GM19463 (cell line): ENCODE measurements around the gene SRPK1.
A peak's percentile ranks its signal among the peaks of the same experiment; 100 is the strongest.
"Not testable (repeated sequence)": the region's sequence is repeated elsewhere in the genome, so short reads cannot be mapped to it uniquely, and the experiment has no call there.

Experiments used
- ATAC-seq: cut with Tn5 transposase; IDR thresholded peaks from one replicate; pipeline ENCODE4 v1.9.1; 2021; ENCODE audit warnings: mild to moderate bottlenecking, moderate library complexity; ENCODE audit not compliant: unreplicated experiment

The SRPK1 gene

DNA sequence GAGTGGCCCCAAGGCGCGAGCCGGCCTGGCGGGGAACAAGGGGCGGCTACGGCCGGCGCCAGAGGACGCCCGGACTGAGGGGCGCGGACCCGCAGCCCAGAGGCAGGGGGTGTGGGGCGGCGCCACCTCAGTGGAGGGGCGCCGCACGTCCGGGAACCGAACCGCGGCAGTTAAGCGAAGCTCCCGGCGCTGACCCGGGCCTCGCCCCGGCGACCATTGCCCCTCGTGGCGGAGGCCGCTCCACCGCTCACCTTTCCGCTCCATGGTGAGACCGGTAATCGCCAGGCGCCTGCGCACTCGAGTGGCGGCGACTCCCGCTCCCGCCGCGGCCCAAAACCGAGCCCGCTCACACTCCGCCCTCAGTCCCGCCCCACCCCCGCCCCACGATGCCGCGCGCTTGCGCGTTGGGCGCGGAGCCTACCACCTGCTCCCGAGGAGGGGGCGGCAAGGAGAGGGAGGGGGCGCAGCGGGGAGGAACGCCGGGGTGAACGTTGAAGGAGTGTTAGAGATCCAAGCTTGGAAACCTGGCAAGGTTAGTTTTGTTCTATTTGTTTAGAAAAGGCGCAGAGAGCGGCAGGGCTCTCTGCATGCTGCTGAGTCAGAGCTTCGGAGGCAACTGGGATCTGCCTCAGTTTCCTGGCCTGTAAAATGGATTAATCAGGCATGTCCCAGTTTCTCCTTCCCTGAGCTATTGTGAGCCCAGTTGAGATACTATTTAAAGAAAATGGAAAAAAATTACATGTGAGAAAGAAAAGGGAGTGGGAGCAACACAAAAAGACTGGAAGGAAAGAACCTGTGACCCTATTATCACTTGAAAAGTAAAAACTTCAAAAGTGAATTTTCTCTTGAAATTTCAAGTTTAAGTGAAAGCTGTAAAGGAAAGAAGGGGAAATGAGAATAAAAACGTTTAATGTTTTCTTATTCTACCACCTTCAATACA, at the start of gene SRPK1:
Gene SRPK1 (minus strand): TSS at position 306 of the 940 bp plus-strand sequence. CDS start 42 bp downstream, at position 264.
- ATAC-seq, result peak; percentile 81

DNA sequence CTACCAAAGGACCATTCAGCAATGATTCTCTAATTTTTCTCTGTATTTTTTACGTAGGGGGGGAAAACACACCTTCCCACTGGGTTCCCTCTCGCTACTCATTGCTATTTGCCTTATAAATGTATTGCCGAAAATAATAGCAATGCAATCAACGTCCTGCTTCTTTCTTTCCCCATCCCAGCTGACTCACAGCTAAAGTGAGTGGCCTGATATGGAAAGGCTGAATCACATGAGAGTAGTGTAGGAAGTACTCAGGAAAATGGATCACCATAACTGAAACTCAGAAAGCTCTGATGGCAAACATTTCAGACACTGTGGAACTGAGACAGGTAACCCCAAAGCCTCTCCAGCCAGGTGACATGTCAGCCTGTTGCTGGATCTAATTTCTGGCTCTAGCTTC, 49.3 kb upstream of the SRPK1 start:
- ATAC-seq, result no peak

DNA sequence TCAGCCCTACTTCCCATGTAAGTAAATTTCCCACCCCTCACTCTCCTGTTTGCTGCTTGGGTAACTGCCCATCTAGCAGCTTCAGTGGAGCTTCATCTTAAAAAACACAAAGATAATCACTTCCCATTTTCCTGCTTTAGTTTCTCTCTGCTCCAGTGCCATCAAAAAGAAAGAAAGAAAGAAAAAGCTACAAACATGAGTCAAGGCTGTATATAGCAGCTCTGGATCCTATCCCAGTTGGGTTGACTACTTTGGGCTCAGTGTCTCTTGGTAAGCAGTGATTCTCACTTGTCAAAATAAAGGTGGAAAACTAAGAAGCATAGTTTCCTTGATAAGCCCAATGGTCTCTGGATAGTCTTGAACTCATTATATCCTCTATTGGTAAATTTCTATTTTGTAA, 48.7 kb upstream of the SRPK1 start:
- ATAC-seq, result no peak

DNA sequence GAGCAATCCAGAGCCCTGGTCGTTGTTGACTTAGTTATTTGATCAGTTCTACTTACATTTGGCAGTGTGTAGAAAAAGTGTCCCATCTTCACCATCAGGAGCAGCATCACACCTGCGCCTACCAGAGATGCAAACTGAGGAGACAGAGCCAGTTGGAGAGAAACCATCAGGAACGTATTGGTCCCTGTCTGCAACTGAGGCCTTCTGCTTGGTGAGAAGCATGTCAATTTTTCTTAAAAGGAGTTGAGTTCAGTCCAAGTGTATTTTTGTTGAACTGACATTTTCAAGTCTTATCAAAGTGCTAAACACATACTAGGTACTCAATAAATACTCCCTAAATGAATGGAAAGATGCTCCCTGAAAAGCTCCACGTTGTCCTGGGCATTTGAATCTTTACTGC, 47.9 kb upstream of the SRPK1 start:
- no peak for ATAC-seq

DNA sequence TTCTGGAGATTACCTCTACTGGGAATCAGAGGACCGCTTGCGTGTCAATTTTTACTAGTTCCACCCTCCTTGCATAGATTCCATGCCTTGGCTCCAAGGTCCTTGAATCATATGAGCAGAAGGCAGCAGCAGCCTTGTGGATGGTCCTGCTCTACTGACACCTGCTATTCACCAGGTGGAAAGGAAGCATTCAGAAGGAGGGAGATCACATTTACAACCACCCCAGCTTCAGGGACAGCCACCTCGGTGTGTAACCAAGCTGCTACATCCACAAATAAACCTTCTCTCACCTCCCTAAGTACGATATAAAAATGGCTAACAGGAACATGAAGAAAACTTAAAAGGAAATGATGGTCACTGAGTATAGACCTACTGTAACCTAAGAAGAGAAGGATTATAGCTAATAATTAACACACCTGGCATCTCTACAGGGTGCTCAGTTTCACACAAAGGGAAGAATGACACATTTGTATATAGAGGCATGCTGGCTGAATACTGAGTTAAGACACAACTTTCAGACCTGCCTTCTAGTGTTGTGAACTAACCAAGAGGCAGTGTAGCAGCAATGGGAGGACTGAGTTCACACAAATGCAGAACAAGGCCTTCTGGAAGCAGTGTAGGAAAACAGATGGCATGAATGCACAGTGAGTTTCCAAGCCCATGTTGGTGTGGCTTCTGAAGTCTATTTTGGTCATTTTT, 46.3 kb upstream of the SRPK1 start:
- ATAC-seq, result no peak

DNA sequence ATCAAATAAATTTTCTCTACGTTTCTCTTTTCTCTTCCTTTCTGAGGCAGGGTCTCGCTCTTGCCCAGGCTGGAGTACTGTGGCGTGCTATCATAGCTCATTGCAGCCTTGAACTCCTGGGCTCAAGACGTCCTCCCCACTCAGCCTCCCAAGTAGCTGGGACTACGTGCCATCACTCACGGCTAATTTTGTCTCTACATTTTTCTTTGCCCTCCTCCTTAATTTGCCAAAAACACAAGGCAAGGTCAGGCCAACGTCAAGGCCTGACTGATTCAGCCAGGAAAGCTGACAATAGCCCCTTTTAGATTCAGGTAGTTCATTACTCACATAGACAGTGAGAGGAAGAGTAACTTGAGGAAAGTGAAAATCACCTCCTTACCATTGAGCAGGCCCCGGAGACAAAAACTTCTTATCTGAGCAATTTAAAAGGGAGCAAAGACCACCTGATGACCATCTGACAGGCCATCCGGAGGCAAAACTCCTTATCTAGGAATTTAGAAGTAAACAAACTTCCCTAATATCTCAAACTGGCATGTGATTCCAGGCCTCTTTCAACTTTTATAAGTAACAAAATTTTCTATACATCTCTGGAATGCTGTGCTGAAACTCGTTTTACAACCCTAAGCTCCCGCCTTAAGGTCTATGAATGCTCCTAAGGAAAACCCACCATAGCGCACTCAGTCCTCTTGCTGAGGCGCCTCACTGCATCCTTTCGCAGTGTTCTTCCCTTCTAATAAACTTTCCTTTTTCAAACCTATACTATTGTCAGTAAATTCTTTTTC, 42.1 kb upstream of the SRPK1 start:
- no peak for ATAC-seq

DNA sequence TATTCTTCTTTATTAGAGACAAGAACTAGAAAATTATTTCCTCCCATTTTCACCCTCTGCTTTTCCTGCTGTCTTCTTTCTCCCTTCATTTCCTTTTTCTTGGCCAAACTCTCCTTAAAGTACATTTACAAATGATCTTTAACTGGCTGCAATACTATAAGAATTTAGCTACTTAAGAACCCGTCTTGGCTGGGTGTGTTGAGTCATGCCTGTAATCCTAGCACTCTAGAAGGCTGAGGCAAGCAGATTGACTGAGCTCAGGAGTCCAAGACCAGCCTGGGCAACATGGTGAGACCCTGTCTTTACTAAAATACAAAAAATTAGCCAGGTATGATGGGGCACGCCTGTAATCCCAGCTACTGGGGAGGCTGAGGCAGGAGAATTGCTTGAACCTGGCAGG, 39.3 kb upstream of the SRPK1 start:
- no peak for ATAC-seq

DNA sequence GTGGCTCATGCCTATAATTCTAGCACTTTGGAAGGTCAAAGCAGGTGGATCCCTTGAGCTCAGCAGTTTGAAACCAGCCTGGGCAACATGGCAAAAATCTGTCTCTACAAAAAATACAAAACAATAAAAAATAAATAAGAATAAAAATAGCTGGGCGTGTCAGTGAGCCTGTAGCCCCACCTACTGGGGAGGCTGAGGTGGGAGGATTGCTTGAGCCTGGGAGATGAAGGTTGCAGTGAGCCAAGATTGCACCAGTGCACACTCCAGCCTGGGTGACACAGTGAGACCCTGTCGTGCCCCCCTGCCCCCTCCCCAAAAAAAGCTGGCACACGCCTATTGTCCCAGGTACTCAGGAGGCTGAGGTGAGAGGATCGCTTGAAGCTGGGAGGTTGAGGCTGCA, 35.1 kb upstream of the SRPK1 start:
- ATAC-seq, result no peak

DNA sequence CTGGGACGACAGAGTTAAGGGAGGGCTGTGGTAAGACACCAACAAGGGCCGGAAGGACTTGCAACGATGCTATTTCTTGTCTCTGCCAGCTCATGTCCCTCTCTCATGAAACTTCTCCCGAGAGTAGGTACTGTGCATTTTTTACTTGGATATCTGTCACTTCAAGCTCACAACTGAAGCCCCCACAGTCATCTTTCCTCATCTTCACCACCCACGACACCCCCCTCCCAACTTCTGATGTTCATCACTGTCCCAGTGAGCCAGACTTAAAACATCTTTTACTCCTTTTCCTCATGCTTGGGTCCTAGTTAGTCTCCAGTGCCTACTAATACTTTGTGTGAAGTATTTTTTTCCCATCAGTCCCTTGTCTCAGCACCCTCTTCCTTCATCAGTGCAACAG, 34.6 kb upstream of the SRPK1 start:
- ATAC-seq, result no peak

DNA sequence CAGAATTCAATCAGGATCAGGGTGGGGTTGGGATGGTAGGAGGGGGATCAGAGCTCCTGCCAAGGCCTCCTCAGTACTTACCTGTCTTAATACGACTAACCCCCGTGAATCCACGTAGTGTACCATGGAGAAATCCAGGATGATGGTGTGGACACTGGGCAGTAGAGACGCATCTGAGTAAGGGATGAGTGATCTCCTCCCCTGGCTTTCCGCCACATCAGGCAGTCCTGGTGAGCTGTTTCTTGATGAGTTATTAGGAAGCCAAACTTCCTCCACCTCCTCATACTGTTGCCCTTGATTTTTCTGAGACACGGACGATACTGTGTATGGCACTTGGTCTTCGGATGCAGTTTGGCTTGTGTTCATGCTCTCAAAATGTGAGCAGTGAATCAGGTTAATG, 34.2 kb upstream of the SRPK1 start:
- ATAC-seq, result no peak

DNA sequence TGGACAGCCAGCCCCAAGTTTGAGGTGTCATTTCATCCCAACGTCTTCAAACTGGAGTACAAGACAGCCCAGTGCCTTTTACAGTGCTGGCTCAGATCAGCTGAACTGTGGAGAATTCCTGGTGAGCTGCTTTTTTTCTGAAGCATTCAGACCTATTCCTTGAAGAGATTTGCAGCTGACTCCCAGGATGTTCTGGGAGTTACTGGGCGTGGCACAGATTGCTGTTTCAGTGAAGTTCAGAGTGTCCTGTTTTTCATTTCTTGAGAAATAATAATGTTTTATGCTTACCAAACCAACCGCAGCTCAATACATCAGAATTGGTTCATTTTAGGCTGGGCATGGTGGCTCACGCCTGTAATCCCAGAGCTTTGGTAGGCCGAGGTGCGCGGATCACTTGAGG, 33.4 kb upstream of the SRPK1 start:
- ATAC-seq, result no peak

DNA sequence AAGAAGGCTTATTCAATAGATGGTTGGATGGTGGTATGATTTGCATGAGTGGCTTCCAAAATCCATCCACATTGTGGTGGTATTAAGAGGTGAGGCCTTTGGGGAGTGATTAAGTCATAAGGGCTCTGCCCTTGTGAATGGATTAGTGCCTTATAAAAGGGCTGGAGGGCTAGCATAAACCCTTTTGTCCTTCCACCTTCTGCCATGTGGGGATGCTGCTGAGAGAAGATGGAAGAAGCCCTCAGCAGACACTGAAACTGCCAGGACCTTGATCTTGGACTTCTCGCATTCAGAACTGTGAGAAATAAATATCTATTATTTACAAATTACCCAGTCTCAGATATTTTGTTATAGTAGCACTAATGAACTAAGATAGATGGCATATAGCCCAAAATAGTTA, 27.8 kb upstream of the SRPK1 start:
- ATAC-seq, result no peak

DNA sequence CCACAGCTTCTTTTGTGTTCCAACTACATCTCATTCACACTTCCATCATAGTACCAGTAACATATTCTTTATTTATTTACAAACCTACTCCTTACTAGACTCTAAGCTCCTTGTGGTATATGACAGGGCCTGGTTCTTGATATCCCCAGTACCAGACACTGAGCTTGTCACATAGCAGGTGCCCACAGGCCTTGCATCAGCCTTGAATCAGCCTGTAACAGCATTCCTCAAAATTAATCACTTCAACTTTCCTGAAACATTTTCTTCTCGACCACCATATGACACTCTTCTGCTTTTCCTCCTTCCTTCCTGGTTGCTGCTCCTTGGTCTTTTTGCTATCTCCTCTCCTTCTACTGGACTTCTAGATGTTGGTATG, 24.7 kb upstream of the SRPK1 start:
- ATAC-seq, result no peak

DNA sequence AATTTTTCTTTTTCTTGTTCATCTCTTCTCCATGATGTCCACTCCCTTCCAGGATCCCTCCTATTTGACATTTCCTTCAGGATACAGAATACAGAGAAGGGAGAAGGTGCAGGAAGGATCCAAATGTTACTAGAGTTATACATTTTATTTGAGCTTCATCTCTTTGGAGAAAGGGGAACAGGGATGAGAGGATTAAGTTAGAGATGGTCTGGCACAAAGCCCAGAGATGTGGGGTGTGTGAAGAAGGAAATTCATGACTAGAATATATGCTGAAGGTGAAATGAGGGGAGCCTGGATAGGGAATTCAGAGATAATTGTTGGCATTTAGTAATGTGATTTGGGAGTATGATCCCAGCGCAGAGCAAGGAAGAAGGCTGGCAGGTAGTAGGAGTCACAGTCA, 22.5 kb upstream of the SRPK1 start:
- ATAC-seq, result no peak

DNA sequence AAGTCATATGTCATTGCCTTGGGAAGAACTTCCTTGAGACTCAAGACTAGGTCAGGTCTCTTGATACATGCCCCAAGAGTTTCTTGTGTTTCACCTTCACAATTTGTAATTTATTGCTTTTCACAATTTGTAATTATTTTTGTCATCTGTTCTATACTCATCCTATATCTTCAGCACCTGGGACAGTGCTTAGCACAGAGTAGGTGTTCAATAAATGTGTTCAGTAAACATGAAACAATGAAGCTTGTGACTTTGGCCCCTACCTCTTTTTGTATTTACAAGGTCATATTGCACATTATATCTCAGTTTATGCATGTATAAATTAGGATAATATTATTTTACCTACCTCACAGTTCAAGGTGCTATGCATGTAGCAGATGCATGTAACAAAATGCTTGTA, 21.5 kb upstream of the SRPK1 start:
- ATAC-seq, result no peak

DNA sequence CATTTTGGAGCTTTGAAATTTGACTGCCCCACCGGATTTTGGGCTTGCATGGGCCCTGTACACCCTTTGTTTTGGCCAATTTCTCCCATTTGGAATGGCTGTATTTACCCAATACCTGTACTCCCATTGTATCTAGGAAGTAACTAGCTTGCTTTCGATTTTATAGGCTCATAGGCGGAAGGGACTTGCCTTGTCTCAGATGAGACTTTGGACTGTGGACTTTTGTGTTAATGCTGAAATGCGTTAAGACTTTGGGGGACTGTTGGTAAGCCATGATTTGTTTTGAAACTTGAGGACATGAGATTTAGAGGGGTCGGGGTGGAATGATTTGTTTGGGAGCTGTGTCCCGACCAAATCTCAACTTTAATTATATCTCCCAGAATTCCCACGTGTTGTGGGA, 20.3 kb upstream of the SRPK1 start:
- ATAC-seq, result not testable (repeated sequence)

DNA sequence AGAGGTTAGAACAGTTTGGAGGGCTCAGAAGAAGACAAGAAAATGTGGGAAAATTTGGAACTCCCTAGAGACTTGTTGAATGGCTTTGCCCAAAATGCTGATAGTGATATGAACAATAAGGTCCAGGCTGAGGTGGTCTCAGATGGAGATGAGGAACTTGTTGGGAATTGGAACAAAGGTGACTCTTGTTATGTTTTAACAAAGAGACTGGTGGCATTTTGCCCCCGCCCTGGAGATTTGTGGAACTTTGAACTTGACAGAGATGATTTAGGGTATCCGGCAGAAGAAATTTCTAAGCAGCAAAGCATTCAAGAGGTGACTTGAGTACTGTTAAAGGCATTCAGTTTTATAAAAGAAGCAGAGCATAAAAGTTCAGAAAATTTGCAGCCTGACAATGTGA, 19.1 kb upstream of the SRPK1 start:
- ATAC-seq, result not testable (repeated sequence)

DNA sequence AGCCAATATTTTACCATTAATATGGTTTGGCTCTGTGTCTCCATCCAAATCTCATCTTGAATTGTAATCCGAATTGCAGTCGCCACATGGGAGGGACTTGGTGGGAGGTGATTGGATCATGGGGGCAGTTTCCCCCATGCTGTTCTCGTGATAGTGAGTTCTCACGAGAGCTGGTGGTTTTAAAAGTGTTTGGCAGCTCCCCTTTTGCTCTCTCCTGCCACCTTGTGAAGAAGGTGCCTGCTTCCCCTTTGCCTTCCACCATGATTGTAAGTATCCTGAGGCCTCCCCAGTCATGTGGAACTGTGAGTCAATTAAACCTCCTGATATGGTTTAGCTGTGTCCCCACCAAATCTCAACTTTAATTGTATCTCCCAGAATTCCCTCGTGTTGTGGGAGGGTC, 18.4 kb upstream of the SRPK1 start:
- not testable (repeated sequence) for ATAC-seq

DNA sequence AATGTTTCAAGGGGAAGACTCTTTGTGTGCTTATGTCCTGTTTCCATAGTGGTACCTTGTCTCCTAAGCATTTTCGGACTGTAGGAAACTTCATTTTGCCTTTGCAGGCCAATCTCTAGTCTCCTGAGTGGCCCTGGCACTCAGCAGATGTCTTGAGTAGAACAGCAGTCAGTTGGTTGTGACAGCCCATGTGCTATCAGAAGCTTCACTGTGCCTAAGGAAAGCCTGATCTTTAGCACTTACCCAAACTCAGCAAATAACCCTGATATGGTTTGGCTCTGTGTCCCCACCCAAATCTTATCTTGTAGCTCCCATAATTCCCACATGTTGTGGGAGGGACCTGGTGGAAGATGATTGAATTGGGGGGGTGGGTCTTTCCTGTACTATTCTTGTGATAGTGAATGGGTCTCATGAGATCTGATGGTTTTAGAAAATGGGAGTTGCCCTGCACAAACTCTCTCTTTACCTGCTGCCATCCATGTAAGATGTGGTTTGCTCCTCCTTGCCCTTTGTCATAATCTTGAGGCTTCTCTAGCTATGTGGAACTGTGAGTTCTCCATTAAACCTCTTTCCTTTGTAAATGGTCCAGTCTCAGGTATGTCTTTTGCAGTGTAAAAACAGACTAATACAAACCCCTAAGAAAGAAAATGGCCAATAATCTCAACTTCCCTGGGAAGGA, 15.9 kb upstream of the SRPK1 start:
- ATAC-seq, result no peak

DNA sequence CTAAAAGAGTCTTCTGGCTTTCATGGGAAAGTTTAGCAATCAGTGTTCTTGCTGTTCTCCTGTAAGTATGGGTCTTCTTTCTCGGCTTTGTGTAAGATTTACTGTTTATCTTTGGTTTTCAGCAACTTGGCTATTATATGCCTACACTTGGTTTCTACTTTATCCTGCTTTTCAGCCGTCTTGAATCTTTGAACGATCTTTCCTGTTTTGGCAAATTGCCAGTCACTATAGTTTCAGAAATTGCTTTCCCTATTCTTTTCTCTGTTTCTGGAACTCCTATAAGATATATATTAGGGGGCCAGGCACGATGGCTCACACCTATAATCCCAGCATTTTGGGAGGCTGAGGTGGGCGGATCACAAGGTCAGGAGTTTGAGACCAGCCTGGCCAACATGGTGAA, 14.6 kb upstream of the SRPK1 start:
- no peak for ATAC-seq

DNA sequence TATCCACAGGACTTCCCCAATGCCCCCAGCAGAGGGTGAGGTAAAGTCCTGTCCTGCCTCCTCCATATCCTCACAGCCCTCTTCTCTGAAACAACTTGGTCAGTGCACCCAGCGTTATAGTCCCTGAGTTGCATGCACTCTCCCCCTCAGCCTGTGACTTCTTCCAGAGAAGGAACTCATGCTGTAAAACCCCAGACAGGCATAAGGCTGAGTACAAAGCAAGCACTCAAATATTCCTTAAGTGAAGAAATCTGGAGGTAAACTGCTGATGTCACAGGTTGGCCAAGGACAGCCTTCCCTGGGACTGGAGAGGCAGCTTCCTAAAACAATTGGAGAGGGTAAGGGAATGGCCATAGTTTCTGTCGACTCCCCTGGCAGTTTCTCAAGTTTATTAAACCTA, 12.9 kb upstream of the SRPK1 start:
- ATAC-seq, result no peak
